Activated CD8-positive, alpha-beta memory T cell treated with anti-CD3 and anti-CD28 coated beads for 1 hour (primary cell): ENCODE measurements around the gene WDR18.
"Not testable (repeated sequence)": the region's sequence is repeated elsewhere in the genome, so short reads cannot be mapped to it uniquely, and the experiment has no call there.

Source experiments
- DNase-seq, 2 donors: peaks; one replicate each; pipeline ENCODE4 v3.0.0-alpha.2; 2020; ENCODE audit warnings: low read depth in 1 of 2; ENCODE audit errors: extremely low read depth in 1 of 2

The WDR18 gene

GRCh38 chr19:1018393-1018792 lies 34.2 kb downstream of the WDR18 start:
- DNase-seq = no peak

GRCh38 chr19:1018932-1019615 lies 34.9 kb downstream of the WDR18 start:
- DNase-seq = no peak

DNA sequence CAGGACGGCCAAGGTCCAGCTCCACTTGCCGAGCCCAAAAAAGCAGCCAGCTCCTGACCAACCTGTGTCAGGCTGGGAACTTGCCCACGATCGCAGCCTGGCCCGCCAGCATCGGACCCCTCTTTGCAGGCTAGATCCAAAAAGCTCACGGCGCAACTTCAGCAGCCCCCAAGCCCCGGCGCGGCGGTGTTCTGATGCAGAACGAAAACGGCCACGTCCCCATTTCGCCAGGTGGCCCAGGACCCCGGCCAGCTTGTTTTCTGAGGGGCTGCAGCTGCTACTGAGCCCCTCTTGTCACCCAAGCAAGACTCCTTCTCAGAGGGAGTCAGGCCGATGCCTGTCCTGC lies 35.4 kb downstream of the WDR18 start:
- DNase-seq = no peak

DNA sequence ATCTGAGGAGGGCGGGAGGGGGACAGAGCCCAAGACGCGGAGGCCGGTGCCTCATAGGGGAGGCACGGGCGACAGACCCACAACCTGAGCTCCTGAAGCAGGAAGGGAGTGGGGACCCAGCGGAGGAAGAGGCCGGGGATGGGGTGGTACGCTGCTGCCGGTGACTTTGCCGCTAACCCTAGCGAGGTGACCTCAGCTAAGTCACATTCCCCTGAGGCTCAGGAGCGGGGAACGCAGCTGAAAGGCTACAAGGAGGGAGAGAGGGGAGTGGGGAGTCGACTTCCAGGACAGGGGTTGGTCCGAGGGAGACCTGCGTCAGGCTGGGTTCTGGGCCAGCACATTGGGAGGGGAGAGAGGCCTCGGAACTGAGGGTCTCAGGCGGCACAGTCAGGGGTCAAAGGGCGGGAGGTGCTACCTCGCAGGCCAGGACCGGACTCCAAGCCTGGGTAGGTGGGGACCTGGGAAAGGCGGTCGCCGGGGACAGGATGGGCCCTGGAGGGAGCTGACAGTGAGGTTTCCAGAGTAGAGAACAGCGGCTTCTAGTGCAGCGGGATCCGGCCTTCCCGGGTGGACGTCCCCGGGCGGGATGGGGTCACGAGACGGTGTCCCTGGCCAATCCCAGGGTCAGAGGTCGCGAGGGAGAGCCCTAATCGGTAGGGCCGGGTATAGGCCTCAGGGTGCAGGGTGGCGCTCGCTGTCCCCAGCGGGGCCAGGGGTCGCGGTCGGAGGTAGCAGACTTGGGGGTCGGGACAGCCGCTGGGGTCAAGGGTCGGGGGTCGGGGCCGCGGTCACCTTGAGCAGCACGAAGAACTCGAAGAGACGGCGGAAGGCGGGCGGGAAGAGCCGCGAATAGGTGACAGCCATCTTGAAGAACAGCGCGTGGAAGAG lies 36.1 kb downstream of the WDR18 start:
- no peak for DNase-seq

DNA sequence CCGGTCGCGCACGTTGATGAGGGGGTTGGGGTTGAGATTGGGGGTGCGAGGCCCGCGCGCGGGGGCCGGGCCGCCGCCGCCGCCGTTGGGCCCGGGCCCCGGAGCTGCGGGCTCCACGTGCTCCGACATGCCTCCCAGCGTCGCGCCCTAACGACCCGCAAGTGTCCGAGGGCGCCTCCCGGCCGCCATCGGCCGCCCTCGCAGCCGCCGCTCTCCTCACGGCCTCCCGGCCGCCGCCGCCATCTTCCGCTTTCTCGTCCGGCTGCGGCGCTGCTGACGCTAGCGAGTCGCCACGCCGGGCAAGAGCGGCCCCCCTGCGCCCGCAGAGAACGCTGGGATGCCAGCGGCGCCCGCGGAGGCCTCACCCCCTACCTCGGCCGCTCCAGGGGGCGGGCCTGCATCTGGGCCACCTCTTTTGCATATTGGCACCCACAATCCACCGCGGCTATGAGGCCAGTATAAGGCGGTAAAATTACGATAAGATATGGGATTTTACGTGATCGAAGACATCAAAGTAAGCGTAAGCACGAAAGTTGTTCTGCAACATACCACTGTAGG lies 36.8 kb downstream of the WDR18 start, which contains the start of gene TMEM259:
Gene TMEM259 (minus strand): TSS at position 256 of the 558 bp plus-strand sequence. CDS start 127 bp downstream, at position 129.
- DNase-seq = peak; percentile 96

- not testable (repeated sequence) for DNase-seq
These were observed 39.7 kb downstream of the WDR18 start for GRCh38 chr19:1023883-1024188.

DNA sequence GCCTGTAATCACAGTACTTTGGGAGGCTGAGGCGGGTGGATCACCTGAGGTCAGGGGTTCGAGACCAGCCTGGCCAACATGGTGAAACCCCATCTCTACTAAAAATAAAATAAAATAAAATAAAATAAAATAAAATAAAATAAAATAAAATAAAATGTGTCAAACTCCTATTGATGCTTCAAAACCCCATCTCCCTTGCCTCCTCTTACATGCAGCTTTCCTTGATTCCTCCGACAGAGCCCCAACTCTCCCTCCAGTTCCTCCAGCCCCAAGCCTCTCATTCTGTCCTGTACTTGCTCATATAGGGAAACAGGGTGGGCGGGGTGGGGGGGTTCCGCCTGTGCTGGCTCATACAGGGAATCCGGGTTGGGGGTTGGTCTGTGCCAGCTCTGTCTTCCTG lies 40.9 kb downstream of the WDR18 start:
- DNase-seq = not testable (repeated sequence)

DNA sequence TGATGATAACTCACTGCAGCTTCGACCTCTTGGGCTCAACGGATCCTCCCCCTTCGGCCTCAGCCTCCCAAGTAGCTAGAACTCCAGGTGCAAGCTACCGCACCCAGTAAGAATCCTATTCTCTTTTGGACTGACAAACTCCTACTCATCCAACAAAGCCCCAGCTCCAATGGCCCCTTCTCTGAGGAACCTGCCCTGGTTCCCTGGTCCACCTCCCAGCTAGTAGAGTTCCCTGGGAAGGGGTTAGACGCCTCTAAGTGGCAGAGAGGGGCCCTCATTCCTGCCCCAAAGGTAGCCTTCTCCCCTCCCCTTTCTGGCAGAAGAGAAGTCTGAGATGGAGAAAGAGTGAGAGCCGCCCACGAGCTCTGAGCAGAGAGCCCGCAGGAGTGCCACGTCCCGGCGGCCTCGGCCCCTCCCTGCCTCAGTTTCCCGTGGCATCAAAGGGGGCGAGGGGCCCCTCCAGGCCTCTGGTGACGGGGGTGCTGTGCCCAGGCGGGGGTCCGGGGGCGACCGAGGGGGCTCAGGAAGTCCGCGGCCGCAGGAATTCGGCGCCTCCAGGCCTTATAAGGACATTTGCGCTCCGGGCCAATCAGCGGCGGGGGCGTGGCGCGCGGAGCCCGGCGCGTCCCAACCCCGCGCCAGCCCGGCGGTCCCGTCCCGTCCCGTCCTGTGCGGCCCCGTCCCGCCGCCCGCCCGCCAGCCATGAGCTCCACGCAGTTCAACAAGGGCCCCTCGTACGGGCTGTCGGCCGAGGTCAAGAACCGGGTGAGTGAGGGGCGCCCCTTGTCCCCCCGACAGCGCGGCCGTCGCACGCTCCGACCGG lies 42.0 kb downstream of the WDR18 start, which contains the start of gene CNN2:
Gene CNN2 (plus strand): TSS at position 649 of the 823 bp plus-strand sequence. CDS start 54 bp downstream, at position 703.
- DNase-seq = peak in 1 of 2 donors; percentile 58

- no peak for DNase-seq
These were observed 42.9 kb downstream of the WDR18 start for GRCh38 chr19:1026783-1027649.

- DNase-seq = no peak
These were observed 43.5 kb downstream of the WDR18 start for GRCh38 chr19:1027650-1028061.

- DNase-seq = peak in 1 of 2 donors; percentile 46
These were observed 44.1 kb downstream of the WDR18 start for GRCh38 chr19:1028062-1028926.

DNA sequence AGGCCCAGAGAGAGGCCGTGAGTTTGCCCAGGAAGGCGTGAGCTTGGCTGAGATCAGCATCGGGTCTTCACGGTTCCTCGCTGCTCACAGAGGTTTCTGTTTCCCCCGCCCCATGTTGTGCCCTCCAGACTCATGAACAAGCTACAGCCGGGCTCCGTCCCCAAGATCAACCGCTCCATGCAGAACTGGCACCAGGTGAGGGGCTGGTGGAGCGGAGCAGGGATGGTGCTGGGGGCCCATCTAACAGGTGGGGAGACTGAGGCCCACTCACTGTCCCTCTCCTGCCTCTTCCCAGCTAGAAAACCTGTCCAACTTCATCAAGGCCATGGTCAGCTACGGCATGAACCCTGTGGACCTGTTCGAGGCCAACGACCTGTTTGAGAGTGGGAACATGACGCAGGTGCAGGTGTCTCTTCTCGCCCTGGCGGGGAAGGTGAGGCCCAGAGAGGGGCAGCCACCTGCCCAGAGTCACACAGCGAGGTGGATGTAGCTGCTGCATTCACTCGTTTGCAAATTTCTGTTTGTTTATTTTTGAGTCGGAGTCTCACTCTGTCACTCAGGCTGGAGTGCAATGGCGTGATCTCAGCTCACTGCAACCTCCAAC lies 48.2 kb downstream of the WDR18 start:
- no peak for DNase-seq

DNA sequence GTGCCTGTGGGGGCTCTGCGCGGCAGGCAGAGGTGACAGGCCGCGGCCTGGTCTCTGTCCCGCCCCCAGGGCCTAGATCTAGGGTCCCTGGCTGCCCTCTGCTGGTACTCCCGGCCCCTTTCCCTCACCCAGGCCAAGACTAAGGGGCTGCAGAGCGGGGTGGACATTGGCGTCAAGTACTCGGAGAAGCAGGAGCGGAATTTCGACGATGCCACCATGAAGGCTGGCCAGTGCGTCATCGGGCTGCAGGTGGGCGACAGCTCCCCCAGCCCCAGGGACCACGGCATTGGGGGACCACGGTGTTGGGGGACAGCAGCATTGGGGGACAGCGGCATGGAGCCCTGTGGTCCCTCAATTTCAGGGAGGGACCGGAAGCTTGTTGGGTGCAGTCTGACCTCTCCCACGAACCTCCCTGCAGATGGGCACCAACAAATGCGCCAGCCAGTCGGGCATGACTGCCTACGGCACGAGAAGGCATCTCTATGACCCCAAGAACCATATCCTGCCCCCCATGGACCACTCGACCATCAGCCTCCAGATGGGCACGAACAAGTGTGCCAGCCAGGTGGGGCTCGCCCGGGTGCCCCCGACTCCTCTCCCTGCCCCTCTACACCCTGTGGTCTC lies 52.0 kb downstream of the WDR18 start:
- DNase-seq = no peak

- DNase-seq = no peak
These were observed 53.5 kb downstream of the WDR18 start for GRCh38 chr19:1037621-1038064.

GRCh38 chr19:1038978-1039645 lies 55.0 kb downstream of the WDR18 start:
- no peak for DNase-seq

DNA sequence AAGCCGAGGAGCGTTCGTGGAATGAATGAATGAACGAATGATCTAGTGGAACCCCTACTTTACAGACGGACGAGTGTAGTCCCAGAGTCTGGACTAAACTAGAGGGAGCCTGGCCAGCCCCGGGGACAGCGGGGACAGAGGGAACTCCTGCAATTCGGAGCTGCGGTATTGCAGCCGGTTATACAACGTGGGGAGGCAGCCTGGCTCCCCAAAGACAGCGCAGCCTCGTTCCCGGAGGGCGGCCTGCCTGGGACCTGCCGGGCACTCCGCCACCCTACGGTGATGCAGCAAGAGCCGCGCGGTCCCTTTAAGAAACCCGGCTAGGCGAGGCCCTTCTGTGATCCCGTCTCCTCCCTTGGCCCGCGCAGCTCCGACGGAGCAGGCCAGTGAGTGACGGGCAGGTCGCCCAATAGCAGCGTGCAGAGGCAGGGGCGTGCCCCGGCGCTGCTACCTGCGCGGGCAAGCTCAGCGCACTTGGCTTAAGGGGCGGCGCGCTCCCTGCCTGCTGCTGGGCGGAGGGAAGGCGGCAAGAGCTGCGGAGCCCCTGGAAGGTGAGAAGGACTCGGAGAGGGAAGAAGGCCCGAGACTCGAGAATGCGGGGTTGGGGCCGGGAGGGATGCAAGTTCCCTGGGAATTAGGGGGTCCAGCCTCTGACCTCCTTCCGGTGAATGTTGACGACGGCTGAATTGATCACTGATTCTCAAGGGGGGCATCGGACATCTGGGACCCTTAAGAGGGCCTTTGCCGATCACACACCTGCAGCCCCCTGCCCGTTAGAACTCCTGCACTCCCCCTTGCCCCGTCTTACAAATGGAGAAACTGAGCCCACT lies 55.7 kb downstream of the WDR18 start, which contains the start of gene ABCA7:
Gene ABCA7 (plus strand): TSS at position 462 of the 830 bp plus-strand sequence. CDS start 1,255 bp downstream, outside the sequence.
- DNase-seq = peak; percentile 98 to 99
